ENCODE results near the gene INPP5A. TPM values are rescaled to one million over a fixed set of nuclear protein-coding genes. Genes with fewer than 3 reads are reported as not detected.

Gene INPP5A
- total RNA-seq, 4 donors from 2014 or later: 16.9 to 58.2 (median 29.5) TPM

GRCh38 chr10:132638130-132638515 is 100.5 kb downstream of the INPP5A start:
- WGBS, 2 donors: 60 to 62% methylated on average over 7 to 8 of the region's 8 CpGs
- intact Hi-C loops (cut with DNase I): loop anchor here (2.0 to 10.0 kb wide), 3 partner anchors 103 to 243 kb away; partner anchors contain the start of genes INPP5A and PWWP2B
- H3K27me3 ChIP-seq: no peaks in the 10 kb centered on the region
- no peaks in the 10 kb centered on the region for H3K36me3 ChIP-seq
- peak overlapping the region in 2 of 4 donors; percentile 11 to 22 for H3K27ac ChIP-seq
- TF ChIP-seq CTCF (IDR thresholded peaks at IDR 0.05) (no peak), POLR2A (IDR thresholded peaks at IDR 0.05) (no peak)
- peaks cover 10 to 51% (median 20%) of the 10 kb centered on the region in 3 donors for H3K4me1 ChIP-seq
- no peak for DNase-seq
- H3K4me3 ChIP-seq: no peak overlapping the region
- no peaks in the 10 kb centered on the region for H3K9me3 ChIP-seq

- 83 to 84% methylated on average over 4 of the region's 4 CpGs for WGBS, 2 donors
- H3K27ac ChIP-seq: peak overlapping the region in 1 of 4 donors; percentile 5
- no peak for TF ChIP-seq CTCF (IDR thresholded peaks at IDR 0.05)
- TF ChIP-seq POLR2A (IDR thresholded peaks at IDR 0.05): no peak
- H3K4me1 ChIP-seq: peaks cover 7 to 48% (median 19%) of the 10 kb centered on the region in 3 donors
- intact Hi-C loops (cut with DNase I): loop anchor here (2.0 to 10.0 kb wide), 3 partner anchors 105 to 245 kb away; partner anchors contain the start of genes INPP5A and PWWP2B
- H3K4me3 ChIP-seq: no peak overlapping the region
- no peak for DNase-seq
- no peaks in the 10 kb centered on the region for H3K27me3 ChIP-seq
- H3K9me3 ChIP-seq: no peaks in the 10 kb centered on the region
- H3K36me3 ChIP-seq: no peaks in the 10 kb centered on the region
Observed at GRCh38 chr10:132639470-132639869, 101.9 kb downstream of the INPP5A start.

GRCh38 chr10:132640326-132641125 is 102.9 kb downstream of the INPP5A start:
- Histone ChIP-seq H3K27ac (peak overlapping the region in 3 of 4 donors; percentile 49 to 67 (median 62)), H3K27me3 (no peaks in the 10 kb centered on the region), H3K9me3 (no peaks in the 10 kb centered on the region), H3K36me3 (no peaks in the 10 kb centered on the region), H3K4me3 (no peak overlapping the region), H3K4me1 (peaks cover 5 to 51% (median 16%) of the 10 kb centered on the region in 3 donors)
- intact Hi-C loops (cut with DNase I): no loop called here
- no peak for DNase-seq
- 84 to 91% methylated on average over 26 to 28 of the region's 29 CpGs for WGBS, 2 donors
- TF ChIP-seq POLR2A (IDR thresholded peaks at IDR 0.05) (no peak), CTCF (IDR thresholded peaks at IDR 0.05) (no peak)

- Histone ChIP-seq H3K4me1 (peaks cover 5 to 48% (median 16%) of the 10 kb centered on the region in 3 donors), H3K36me3 (peaks cover 0 to 7% (median 0%) of the 10 kb centered on the region in 3 donors), H3K27ac (peak overlapping the region in 3 of 4 donors; percentile 49 to 67 (median 62)), H3K9me3 (no peaks in the 10 kb centered on the region), H3K27me3 (no peaks in the 10 kb centered on the region), H3K4me3 (no peak overlapping the region)
- intact Hi-C loops (cut with DNase I): no loop called here
- WGBS, 2 donors: 74 to 76% methylated on average over 7 to 8 of the region's 8 CpGs
- DNase-seq: no peak
- TF ChIP-seq CTCF (IDR thresholded peaks at IDR 0.05): no peak
- TF ChIP-seq POLR2A (IDR thresholded peaks at IDR 0.05): no peak
Observed at GRCh38 chr10:132641401-132641800, 103.8 kb downstream of the INPP5A start.
